Activated naive CD4-positive, alpha-beta T cell treated with anti-CD3 and anti-CD28 coated beads, Interleukin-2, amount 50 U/mL, for 16 hours (primary cell): ENCODE measurements around the gene HMOX2.

Experiments used
- DNase-seq: peaks from one replicate; pipeline ENCODE4 v3.0.0-alpha.2; 2020

The HMOX2 gene

GRCh38 chr16:4465977-4466779, 10.0 kb upstream of the HMOX2 start:
- DNase-seq, result peak; percentile 26

- DNase-seq, result no peak
These were observed 8.3 kb upstream of the HMOX2 start for GRCh38 chr16:4467916-4468315.

- DNase-seq, result no peak
These were observed 7.2 kb upstream of the HMOX2 start for GRCh38 chr16:4468972-4469371.

GRCh38 chr16:4471869-4472268, 4.3 kb upstream of the HMOX2 start:
- no peak for DNase-seq

GRCh38 chr16:4472880-4473279, 3.3 kb upstream of the HMOX2 start:
- no peak for DNase-seq

GRCh38 chr16:4474192-4474961, 1.8 kb upstream of the HMOX2 start, which contains the start of gene NMRAL1:
TSS of gene NMRAL1 (minus strand) at chr16:4474625. CDS start at chr16:4474132, 493 bp downstream.
- peak; percentile 80 for DNase-seq

- DNase-seq, result no peak
These were observed 1.8 kb downstream of the HMOX2 start for GRCh38 chr16:4477966-4478365.

GRCh38 chr16:4481526-4481925, 5.3 kb downstream of the HMOX2 start:
- no peak for DNase-seq

- DNase-seq, result no peak
These were observed 5.8 kb downstream of the HMOX2 start for GRCh38 chr16:4481963-4482362.

- no peak for DNase-seq
These were observed 10.1 kb downstream of the HMOX2 start for GRCh38 chr16:4486126-4486893.

GRCh38 chr16:4487955-4488498, 11.8 kb downstream of the HMOX2 start:
- no peak for DNase-seq

- DNase-seq, result no peak
These were observed 12.3 kb downstream of the HMOX2 start for GRCh38 chr16:4488499-4488967.

- no peak for DNase-seq
These were observed 12.8 kb downstream of the HMOX2 start for GRCh38 chr16:4489030-4489429.

- no peak for DNase-seq
These were observed 15.7 kb downstream of the HMOX2 start for GRCh38 chr16:4491898-4492297.

- DNase-seq, result no peak
These were observed 18.7 kb downstream of the HMOX2 start for GRCh38 chr16:4494746-4495490.

GRCh38 chr16:4495766-4496165, 19.6 kb downstream of the HMOX2 start:
- no peak for DNase-seq

GRCh38 chr16:4496305-4496704, 20.1 kb downstream of the HMOX2 start:
- DNase-seq, result no peak

GRCh38 chr16:4498546-4499195, 22.5 kb downstream of the HMOX2 start:
- DNase-seq, result no peak

- DNase-seq, result no peak
These were observed 23.0 kb downstream of the HMOX2 start for GRCh38 chr16:4499196-4499555.

- no peak for DNase-seq
These were observed 24.1 kb downstream of the HMOX2 start for GRCh38 chr16:4500272-4500671.

GRCh38 chr16:4501071-4501478, 24.9 kb downstream of the HMOX2 start:
- DNase-seq, result no peak
